Ovary (tissue), 9 donors: ENCODE data around the gene PPP1R13L. TPM values are rescaled to one million over a fixed set of nuclear protein-coding genes. Genes with fewer than 3 reads are reported as not detected.

ENCODE experiments used
- DNase-seq, 5 donors: peaks; one replicate each; pipeline ENCODE4 v3.0.0-alpha.2; 2019 to 2020
- H3K27ac ChIP-seq, 2 donors: fragments of 200-600 bp; one replicate each; pipeline versions ENCODE4 v1.5.1 to v1.8.0; 2019 to 2022
- H3K27me3 ChIP-seq: fragments of 200-600 bp; one replicate; pipeline ENCODE4 v1.8.0; 2022
- H3K36me3 ChIP-seq: fragments of 200-600 bp; sonication (generic); one replicate; pipeline ENCODE4 v1.5.1; 2019
- H3K4me1 ChIP-seq: one replicate; pipeline ENCODE4 v1.8.1; 2013; ENCODE audit warnings: mild to moderate bottlenecking, moderate library complexity; ENCODE audit not compliant: insufficient read depth
- H3K4me3 ChIP-seq: fragments of 200-600 bp; sonication (generic); one replicate; pipeline ENCODE4 v1.5.1; 2017
- H3K9me3 ChIP-seq, 2 donors: fragments of 200-600 bp in 1 of 2; sonication (generic) in 1 of 2; one replicate each; pipeline versions ENCODE4 v1.5.1 to v1.8.1; 2013 to 2019; ENCODE audit warnings: mild to moderate bottlenecking in 1 of 2, moderate library complexity in 1 of 2
- CTCF ChIP-seq, 3 donors: fragments of 450-650 bp in 2 of 3; fragments of 200-600 bp in 1 of 3; IDR thresholded peaks; one replicate each; pipeline versions ENCODE4 v1.5.1 to v1.8.0; 2016 to 2022; ENCODE audit warnings: antibody characterized with exemption in 3 of 3, mild to moderate bottlenecking in 1 of 3
- EP300 ChIP-seq: sonication (generic); formaldehyde crosslinking; IDR thresholded peaks from one replicate; pipeline ENCODE4 v1.6.1; 2017; ENCODE audit warnings: antibody characterized with exemption
- POLR2A ChIP-seq: fragments of 450-650 bp; IDR thresholded peaks from one replicate; pipeline ENCODE4 v1.6.1; 2017; ENCODE audit warnings: antibody characterized with exemption, mild to moderate bottlenecking, moderate library complexity
- WGBS, 3 donors: extraction: QIAGEN DNeasy Blood & Tissue Kit in 1 of 3; methylation state at CpG; one replicate each; pipeline versions ENCODE4 v1.1.5 to v1.1.7; 2013 to 2017; 5-methylcytosine and 5-hydroxymethylcytosine counted together
- intact Hi-C, 4 donors: fragments of 100-400 bp; cut with DNase I; formaldehyde crosslinking; loops; one replicate each; pipeline versions ENCODE4 v1.11.0 to v1.15.1; 2022 to 2023
- polyA plus RNA-seq, 2 donors: library from polyadenylated mRNA; stranded (reverse); fragments of 200-250 nt in 1 of 2; fragments of 350-450 nt in 1 of 2; fragmentation: Illumina TruSeq in 1 of 2; extraction: RNeasy Lipid Tissue Mini Kit (QIAGEN cat#74804) in 1 of 2; gene quantifications; one replicate each; pipeline ENCODE4 v1.2.3, GENCODE V29; 2013 to 2014
- total RNA-seq, 7 donors: library from RNA; depleted of rRNA in 2 of 7; stranded (reverse); fragments of >200 nt in 2 of 7; fragmentation: NEBNext Ultra II Directional in 3 of 7; extraction: Animal tissue kit (Norgen Biotek cat#: 25700) in 3 of 7; gene quantifications; one replicate each; pipeline versions ENCODE4 v1.1.0 to v1.2.4, GENCODE V29; 2016 to 2023
- donor health status: DM: no; HTN: no; CAD: no; lungs with moderate emphysema.
- donor health status: DM: no; HTN: no; CAD: no.
- donor health status: Bipolar disorder and iron deficiency.
- donor health status: DM: yes; HTN: yes; CAD: no.
- donor health status: DM: no; HTN: no; CAD: no.
- donor health status: DM: yes; HTN: yes; CAD: no.

The PPP1R13L gene
- total and polyA plus RNA-seq, 9 donors: 6.8 to 29.1 (median 13.3) TPM

- Histone ChIP-seq H3K36me3 (no peaks in the 10 kb centered on the region), H3K27ac (no peak overlapping the region), H3K9me3 (no peaks in the 10 kb centered on the region), H3K4me3 (no peak overlapping the region), H3K4me1 (peaks cover 7% of the 10 kb centered on the region), H3K27me3 (no peaks in the 10 kb centered on the region)
- 86 to 91% (median 87%) methylated on average over 6 of the region's 6 CpGs for WGBS, 3 donors
- TF ChIP-seq EP300: no peak
- TF ChIP-seq POLR2A: no peak
- TF ChIP-seq CTCF (IDR thresholded peaks at IDR 0.05): no peak
- intact Hi-C loops: no loop called here
- DNase-seq: no peak
Measured at GRCh38 chr19:45401815-45402214, 3.1 kb downstream of the PPP1R13L start.

GRCh38 chr19:45400192-45400591 lies 4.7 kb downstream of the PPP1R13L start:
- peaks cover 7% of the 10 kb centered on the region for H3K4me1 ChIP-seq
- no peaks in the 10 kb centered on the region for H3K36me3 ChIP-seq
- intact Hi-C loops: no loop called here
- H3K4me3 ChIP-seq: no peak overlapping the region
- 79 to 86% (median 86%) methylated on average over 6 of the region's 6 CpGs for whole genome bisulfite sequencing, 3 donors
- no peak for TF ChIP-seq EP300
- TF ChIP-seq CTCF (IDR thresholded peaks at IDR 0.05): no peak
- TF ChIP-seq POLR2A: no peak
- no peaks in the 10 kb centered on the region for H3K9me3 ChIP-seq
- no peak for DNase-seq
- H3K27ac ChIP-seq: no peak overlapping the region
- H3K27me3 ChIP-seq: no peaks in the 10 kb centered on the region

GRCh38 chr19:45395821-45396617 lies 8.8 kb downstream of the PPP1R13L start:
- Histone ChIP-seq H3K4me3 (no peak overlapping the region), H3K4me1 (peaks cover 7% of the 10 kb centered on the region), H3K27me3 (no peaks in the 10 kb centered on the region), H3K27ac (no peak overlapping the region), H3K36me3 (no peaks in the 10 kb centered on the region), H3K9me3 (no peaks in the 10 kb centered on the region)
- DNase-seq: no peak
- intact Hi-C loops: no loop called here
- WGBS, 3 donors: 67 to 70% (median 68%) methylated on average over 59 of the region's 59 CpGs
- TF ChIP-seq POLR2A (no peak), CTCF (IDR thresholded peaks at IDR 0.05) (no peak), EP300 (no peak)

- Histone ChIP-seq H3K27ac (no peak overlapping the region), H3K36me3 (no peaks in the 10 kb centered on the region), H3K27me3 (no peaks in the 10 kb centered on the region), H3K9me3 (no peaks in the 10 kb centered on the region), H3K4me1 (no peaks in the 10 kb centered on the region), H3K4me3 (no peak overlapping the region)
- WGBS, 3 donors: 95 to 96% (median 95%) methylated on average over 20 to 21 of the region's 21 CpGs
- TF ChIP-seq EP300 (no peak), CTCF (IDR thresholded peaks at IDR 0.05) (no peak), POLR2A (no peak)
- intact Hi-C loops: no loop called here
- DNase-seq: no peak
Measured at GRCh38 chr19:45391871-45392665, 12.8 kb downstream of the PPP1R13L start.
